OCI-LY3 (cell line): ENCODE data around the gene ACOX3.

Experiments used
- H2AFZ ChIP-seq: fragments of 200-600, 300-600 bp; shearing (Covaris generic); 2 replicates; pipeline ENCODE4 v1.6.0; 2014; ENCODE audit warnings: antibody characterized with exemption, low read depth, low read length
- H3K27ac ChIP-seq: fragments of 200-600, 300-600 bp; sonication (generic); 2 replicates; pipeline ENCODE4 v1.5.1; 2014; ENCODE audit warnings: mild to moderate bottlenecking, low read length, moderate library complexity, mixed read lengths
- H3K27me3 ChIP-seq: fragments of 200-600, 300-600 bp; sonication (generic); 2 replicates; pipeline ENCODE4 v1.6.1; 2014; ENCODE audit warnings: low read depth, low read length, mixed read lengths
- H3K36me3 ChIP-seq: fragments of 200-600, 300-600 bp; sonication (generic); replicated peaks from 2 replicates; pipeline ENCODE3; 2014; ENCODE audit warnings: low read depth, low read length, mixed read lengths
- H3K4me1 ChIP-seq: fragments of 300-600, 200-600 bp; sonication (generic); 2 replicates; pipeline ENCODE4 v1.6.1; 2014; ENCODE audit warnings: low read length, mixed read lengths
- H3K4me2 ChIP-seq: fragments of 200-600, 300-600 bp; sonication (generic); 2 replicates; pipeline ENCODE4 v1.6.1; 2014; ENCODE audit warnings: low read length, mixed read lengths
- H3K4me3 ChIP-seq: fragments of 300-600, 200-600 bp; sonication (generic); 2 replicates; pipeline ENCODE4 v1.5.1; 2014; ENCODE audit warnings: antibody characterized with exemption, mild to moderate bottlenecking, low read length, moderate library complexity
- H3K79me2 ChIP-seq: fragments of 300-600, 200-600 bp; shearing (Covaris generic); 2 replicates; pipeline ENCODE4 v1.6.1; 2014; ENCODE audit warnings: mild to moderate bottlenecking, low read length, mixed read lengths
- H3K9ac ChIP-seq: fragments of 300-600, 200-600 bp; shearing (Covaris generic); 2 replicates; pipeline ENCODE4 v1.6.0; 2014; ENCODE audit warnings: mild to moderate bottlenecking, low read length, moderate library complexity
- H3K9me3 ChIP-seq: fragments of 200-600, 300-600 bp; shearing (Covaris generic); 2 replicates; pipeline ENCODE4 v1.6.1; 2014; ENCODE audit warnings: low read length, mixed read lengths; ENCODE audit not compliant: insufficient read depth
- H4K20me1 ChIP-seq: fragments of 200-600, 300-600 bp; sonication (generic); 2 replicates; pipeline ENCODE4 v1.6.1; 2016; ENCODE audit warnings: low read length, mixed read lengths; ENCODE audit not compliant: insufficient read depth
- CTCF ChIP-seq: fragments of 200-600, 300-600 bp; sonication (generic); IDR thresholded peaks from 2 replicates; pipeline ENCODE4 v1.5.1; 2014; ENCODE audit warnings: antibody characterized with exemption, low read length, low read depth
- EZH2phosphoT487 ChIP-seq: fragments of 200-600 bp; shearing (Covaris generic); IDR thresholded peaks from 2 replicates; pipeline ENCODE4 v1.6.1; 2018; ENCODE audit warnings: antibody characterized with exemption, mixed run types, low read depth

ACOX3 gene

GRCh38 chr4:8459867-8460445, 19.4 kb upstream of the ACOX3 start:
- 0 out of 2 replicates have a peak, but pooled peaks cover under 1% of the 10 kb centered on the region for H3K4me1 ChIP-seq
- TF ChIP-seq CTCF (no peak), EZH2phosphoT487 (no peak)
- H3K9ac ChIP-seq, result no peak overlapping the region
- peaks cover 25% of the 10 kb centered on the region for H3K36me3 ChIP-seq
- no peak overlapping the region for H3K4me2 ChIP-seq
- no peaks in the 10 kb centered on the region for H3K27me3 ChIP-seq
- no peaks in the 10 kb centered on the region for H3K79me2 ChIP-seq
- no peaks in the 10 kb centered on the region for H4K20me1 ChIP-seq
- no peak overlapping the region for H3K27ac ChIP-seq
- H3K9me3 ChIP-seq, result no peaks in the 10 kb centered on the region
- H3K4me3 ChIP-seq, result no peak overlapping the region
- H2AFZ ChIP-seq, result no peak overlapping the region

GRCh38 chr4:8457646-8458252, 17.2 kb upstream of the ACOX3 start:
- Histone ChIP-seq H3K9me3 (no peaks in the 10 kb centered on the region), H3K27ac (no peak overlapping the region), H3K4me2 (no peak overlapping the region), H2AFZ (no peak overlapping the region), H3K79me2 (no peaks in the 10 kb centered on the region), H3K36me3 (peaks cover 34% of the 10 kb centered on the region), H3K4me1 (0 out of 2 replicates have a peak, but pooled peaks cover 5% of the 10 kb centered on the region), H3K27me3 (no peaks in the 10 kb centered on the region), H4K20me1 (no peaks in the 10 kb centered on the region), H3K4me3 (no peak overlapping the region), H3K9ac (no peak overlapping the region)
- TF ChIP-seq CTCF, result no peak
- no peak for TF ChIP-seq EZH2phosphoT487

GRCh38 chr4:8453957-8454356, 13.4 kb upstream of the ACOX3 start:
- Histone ChIP-seq H4K20me1 (no peaks in the 10 kb centered on the region), H3K36me3 (peaks cover 32% of the 10 kb centered on the region), H3K4me3 (no peak overlapping the region), H3K79me2 (peaks cover 2% of the 10 kb centered on the region; the same call in 1 of the 2 replicates), H3K27me3 (no peaks in the 10 kb centered on the region), H2AFZ (no peak overlapping the region), H3K4me1 (0 out of 2 replicates have a peak, but pooled peaks cover 5% of the 10 kb centered on the region), H3K9me3 (no peaks in the 10 kb centered on the region), H3K4me2 (no peak overlapping the region), H3K27ac (no peak overlapping the region), H3K9ac (no peak overlapping the region)
- TF ChIP-seq CTCF (no peak), EZH2phosphoT487 (no peak)

- H3K36me3 ChIP-seq, result peaks cover 38% of the 10 kb centered on the region
- H3K27ac ChIP-seq, result no peak overlapping the region
Measured at GRCh38 chr4:8451440-8452182, 11.1 kb upstream of the ACOX3 start.

More at GRCh38 chr4:8451440-8452182, 11.1 kb upstream of the ACOX3 start:
- Histone ChIP-seq H3K79me2 (peaks cover 19% of the 10 kb centered on the region; the same call in 1 of the 2 replicates), H3K4me2 (no peak overlapping the region), H2AFZ (no peak overlapping the region), H3K9me3 (no peaks in the 10 kb centered on the region), H3K4me3 (no peak overlapping the region), H4K20me1 (0 out of 2 replicates have a peak, but pooled peaks cover 5% of the 10 kb centered on the region), H3K27me3 (no peaks in the 10 kb centered on the region), H3K9ac (no peak overlapping the region), H3K4me1 (0 out of 2 replicates have a peak, but pooled peaks cover 5% of the 10 kb centered on the region)
- TF ChIP-seq EZH2phosphoT487 (no peak), CTCF (no peak)
